ENCODE data around the gene UBXN4. TPM values are rescaled to one million over a fixed set of nuclear protein-coding genes. Genes with fewer than 3 reads are reported as not detected.

Gene UBXN4
- total and polyA plus RNA-seq, 2 of the 13 experiments (the other 11 are each of a cell fraction or from before 2014, with no cell fraction given), result 74.2 to 104 TPM

DNA sequence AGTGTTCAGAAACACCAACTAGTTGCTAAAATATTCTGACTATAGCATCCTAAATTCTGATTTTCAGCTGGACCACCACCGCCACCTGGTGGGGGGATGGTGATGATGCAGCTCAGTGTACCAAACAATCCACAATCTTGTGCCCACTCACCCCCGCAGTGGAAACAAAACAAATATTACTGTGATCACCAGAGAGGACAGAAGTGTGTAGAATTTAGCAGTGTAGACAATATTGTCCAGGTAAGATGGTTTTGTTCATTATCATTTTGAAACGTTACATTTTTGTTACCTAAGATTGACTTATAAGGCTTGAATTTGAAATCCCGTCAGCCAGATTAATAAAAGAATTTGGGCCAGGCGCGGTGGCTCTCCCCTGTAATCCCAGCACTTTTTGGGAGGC lies 31.7 kb upstream of the UBXN4 start:
- no peak overlapping the region for H3K27ac ChIP-seq (ENCODE audit: extremely low read length, insufficient read depth, low read length)
- no peak overlapping the region for H2AFZ ChIP-seq (ENCODE audit: low read length)
- 69% methylated on average over 6 of the region's 6 CpGs for WGBS (ENCODE audit: low lambda C conversion rate)
- H3K9me3 ChIP-seq (ENCODE audit: low read length), result no peaks in the 10 kb centered on the region
- no peaks in the 10 kb centered on the region for H4K20me1 ChIP-seq (ENCODE audit: insufficient read depth, low read length)
- no peak overlapping the region for H3K4me2 ChIP-seq (ENCODE audit: low read depth, low read length)
- FAIRE-seq (peak; percentile 94), ATAC-seq (peak; percentile 87), DNase-seq (ENCODE audit: low spot score) (peak; percentile 44)
- intact Hi-C loops (cut with micrococcal nuclease; ENCODE audit: unreplicated experiment), result loop anchor here (1.0 kb wide), 4 partner anchors 179 to 721 kb away; partner anchors contain the start of genes R3HDM1 and ZRANB3
- H3K79me2 ChIP-seq (ENCODE audit: insufficient read depth, low read length), result no peaks in the 10 kb centered on the region
- peaks cover 2 to 15% of the 10 kb centered on the region in 2 experiments; a peak in 4 of 5 replicates for H3K36me3 ChIP-seq (replicated peaks in 1 of 2; ENCODE audit: control insufficient read depth in 1 of 2, insufficient read depth in 2 of 2, low read length in 2 of 2)
- no peaks in the 10 kb centered on the region for H3K4me1 ChIP-seq (ENCODE audit: insufficient read depth, low read length)
- no peak overlapping the region for H3K9ac ChIP-seq (ENCODE audit: insufficient read depth, low read depth, low read length)
- ChIA-PET POLR2A (interaction anchor here (1.4 kb wide), 1 partner anchor 179 kb away, joined by 7 read pairs; the partner anchor contains the start of genes R3HDM1 and ZRANB3), CTCF (ENCODE audit: low intra/inter-chr PET ratio, low total read pairs) (interaction anchor here (0.6 to 1.9 kb wide), 4 partner anchors 235 to 721 kb away, joined by 3 to 27 read pairs (median 13); no protein-coding TSS in a partner anchor)
- in situ Hi-C loops (cut with HindIII; ENCODE audit: extremely low pct_ligation_motif_present, low pct_unique_long_range_greater_than_20kb), result loop anchor here (5.0 kb wide), 1 partner anchor 238 kb away; no protein-coding TSS in a partner anchor
- H3K4me3 ChIP-seq (replicated peaks in 1 of 3; ENCODE audit: insufficient read depth in 1 of 3, low read depth in 2 of 3, low read length in 3 of 3), result no peak overlapping the region
- H3K27me3 ChIP-seq (ENCODE audit: control insufficient read depth in 1 of 2, insufficient read depth in 2 of 2, low read length in 2 of 2), result no peaks in the 10 kb centered on the region
- BruUV-seq (replicated peaks), result no TSS peak
- TF ChIP-seq POLR2A (IDR thresholded peaks at IDR 0.05; ENCODE audit: insufficient read depth in 1 of 2, low read depth in 2 of 2, low read length in 2 of 2) (no peak), ZNF674 (CRISPR knock-in tag; IDR thresholded peaks at IDR 0.05; ENCODE audit: low read depth) (no peak), MBNL3 (CRISPR knock-in tag; conservative IDR thresholded peaks at IDR 0.05) (no peak), TEAD3 (CRISPR knock-in tag; optimal IDR thresholded peaks at IDR 0.05; ENCODE audit: borderline replicate concordance) (peak; percentile 16), SMC3 (IDR thresholded peaks at IDR 0.05; ENCODE audit: low read length) (peak; percentile 97), XRCC5 (optimal IDR thresholded peaks at IDR 0.05; ENCODE audit: low read length) (peak; percentile 27), STAG1 (CRISPR knock-in tag; IDR thresholded peaks at IDR 0.05) (peak; percentile 91), ZFAT (CRISPR knock-in tag; conservative IDR thresholded peaks at IDR 0.05) (no peak)
- TF ChIP-seq, protein P1, sequence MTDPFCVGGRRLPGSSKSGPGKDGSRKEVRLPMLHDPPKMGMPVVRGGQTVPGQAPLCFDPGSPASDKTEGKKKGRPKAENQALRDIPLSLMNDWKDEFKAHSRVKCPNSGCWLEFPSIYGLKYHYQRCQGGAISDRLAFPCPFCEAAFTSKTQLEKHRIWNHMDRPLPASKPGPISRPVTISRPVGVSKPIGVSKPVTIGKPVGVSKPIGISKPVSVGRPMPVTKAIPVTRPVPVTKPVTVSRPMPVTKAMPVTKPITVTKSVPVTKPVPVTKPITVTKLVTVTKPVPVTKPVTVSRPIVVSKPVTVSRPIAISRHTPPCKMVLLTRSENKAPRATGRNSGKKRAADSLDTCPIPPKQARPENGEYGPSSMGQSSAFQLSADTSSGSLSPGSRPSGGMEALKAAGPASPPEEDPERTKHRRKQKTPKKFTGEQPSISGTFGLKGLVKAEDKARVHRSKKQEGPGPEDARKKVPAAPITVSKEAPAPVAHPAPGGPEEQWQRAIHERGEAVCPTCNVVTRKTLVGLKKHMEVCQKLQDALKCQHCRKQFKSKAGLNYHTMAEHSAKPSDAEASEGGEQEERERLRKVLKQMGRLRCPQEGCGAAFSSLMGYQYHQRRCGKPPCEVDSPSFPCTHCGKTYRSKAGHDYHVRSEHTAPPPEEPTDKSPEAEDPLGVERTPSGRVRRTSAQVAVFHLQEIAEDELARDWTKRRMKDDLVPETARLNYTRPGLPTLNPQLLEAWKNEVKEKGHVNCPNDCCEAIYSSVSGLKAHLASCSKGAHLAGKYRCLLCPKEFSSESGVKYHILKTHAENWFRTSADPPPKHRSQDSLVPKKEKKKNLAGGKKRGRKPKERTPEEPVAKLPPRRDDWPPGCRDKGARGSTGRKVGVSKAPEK (CRISPR knock-in tag; IDR thresholded peaks at IDR 0.05; ENCODE audit: borderline replicate concordance), result peak; percentile 32; the same call in 1 of the 2 replicates
- TF ChIP-seq, protein P2, sequence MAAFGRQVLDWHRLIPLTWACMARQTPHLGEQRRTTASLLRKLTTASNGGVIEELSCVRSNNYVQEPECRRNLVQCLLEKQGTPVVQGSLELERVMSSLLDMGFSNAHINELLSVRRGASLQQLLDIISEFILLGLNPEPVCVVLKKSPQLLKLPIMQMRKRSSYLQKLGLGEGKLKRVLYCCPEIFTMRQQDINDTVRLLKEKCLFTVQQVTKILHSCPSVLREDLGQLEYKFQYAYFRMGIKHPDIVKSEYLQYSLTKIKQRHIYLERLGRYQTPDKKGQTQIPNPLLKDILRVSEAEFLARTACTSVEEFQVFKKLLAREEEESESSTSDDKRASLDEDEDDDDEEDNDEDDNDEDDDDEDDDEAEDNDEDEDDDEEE (CRISPR knock-in tag; IDR thresholded peaks at IDR 0.05), result 0 out of 2 replicates have a peak, but pooled peaks have one; percentile 43
- TF ChIP-seq, protein P3, sequence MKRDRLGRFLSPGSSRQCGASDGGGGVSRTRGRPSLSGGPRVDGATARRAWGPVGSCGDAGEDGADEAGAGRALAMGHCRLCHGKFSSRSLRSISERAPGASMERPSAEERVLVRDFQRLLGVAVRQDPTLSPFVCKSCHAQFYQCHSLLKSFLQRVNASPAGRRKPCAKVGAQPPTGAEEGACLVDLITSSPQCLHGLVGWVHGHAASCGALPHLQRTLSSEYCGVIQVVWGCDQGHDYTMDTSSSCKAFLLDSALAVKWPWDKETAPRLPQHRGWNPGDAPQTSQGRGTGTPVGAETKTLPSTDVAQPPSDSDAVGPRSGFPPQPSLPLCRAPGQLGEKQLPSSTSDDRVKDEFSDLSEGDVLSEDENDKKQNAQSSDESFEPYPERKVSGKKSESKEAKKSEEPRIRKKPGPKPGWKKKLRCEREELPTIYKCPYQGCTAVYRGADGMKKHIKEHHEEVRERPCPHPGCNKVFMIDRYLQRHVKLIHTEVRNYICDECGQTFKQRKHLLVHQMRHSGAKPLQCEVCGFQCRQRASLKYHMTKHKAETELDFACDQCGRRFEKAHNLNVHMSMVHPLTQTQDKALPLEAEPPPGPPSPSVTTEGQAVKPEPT (CRISPR knock-in tag; IDR thresholded peaks at IDR 0.05; ENCODE audit: low read depth), result no peak
- TF ChIP-seq, protein P4, sequence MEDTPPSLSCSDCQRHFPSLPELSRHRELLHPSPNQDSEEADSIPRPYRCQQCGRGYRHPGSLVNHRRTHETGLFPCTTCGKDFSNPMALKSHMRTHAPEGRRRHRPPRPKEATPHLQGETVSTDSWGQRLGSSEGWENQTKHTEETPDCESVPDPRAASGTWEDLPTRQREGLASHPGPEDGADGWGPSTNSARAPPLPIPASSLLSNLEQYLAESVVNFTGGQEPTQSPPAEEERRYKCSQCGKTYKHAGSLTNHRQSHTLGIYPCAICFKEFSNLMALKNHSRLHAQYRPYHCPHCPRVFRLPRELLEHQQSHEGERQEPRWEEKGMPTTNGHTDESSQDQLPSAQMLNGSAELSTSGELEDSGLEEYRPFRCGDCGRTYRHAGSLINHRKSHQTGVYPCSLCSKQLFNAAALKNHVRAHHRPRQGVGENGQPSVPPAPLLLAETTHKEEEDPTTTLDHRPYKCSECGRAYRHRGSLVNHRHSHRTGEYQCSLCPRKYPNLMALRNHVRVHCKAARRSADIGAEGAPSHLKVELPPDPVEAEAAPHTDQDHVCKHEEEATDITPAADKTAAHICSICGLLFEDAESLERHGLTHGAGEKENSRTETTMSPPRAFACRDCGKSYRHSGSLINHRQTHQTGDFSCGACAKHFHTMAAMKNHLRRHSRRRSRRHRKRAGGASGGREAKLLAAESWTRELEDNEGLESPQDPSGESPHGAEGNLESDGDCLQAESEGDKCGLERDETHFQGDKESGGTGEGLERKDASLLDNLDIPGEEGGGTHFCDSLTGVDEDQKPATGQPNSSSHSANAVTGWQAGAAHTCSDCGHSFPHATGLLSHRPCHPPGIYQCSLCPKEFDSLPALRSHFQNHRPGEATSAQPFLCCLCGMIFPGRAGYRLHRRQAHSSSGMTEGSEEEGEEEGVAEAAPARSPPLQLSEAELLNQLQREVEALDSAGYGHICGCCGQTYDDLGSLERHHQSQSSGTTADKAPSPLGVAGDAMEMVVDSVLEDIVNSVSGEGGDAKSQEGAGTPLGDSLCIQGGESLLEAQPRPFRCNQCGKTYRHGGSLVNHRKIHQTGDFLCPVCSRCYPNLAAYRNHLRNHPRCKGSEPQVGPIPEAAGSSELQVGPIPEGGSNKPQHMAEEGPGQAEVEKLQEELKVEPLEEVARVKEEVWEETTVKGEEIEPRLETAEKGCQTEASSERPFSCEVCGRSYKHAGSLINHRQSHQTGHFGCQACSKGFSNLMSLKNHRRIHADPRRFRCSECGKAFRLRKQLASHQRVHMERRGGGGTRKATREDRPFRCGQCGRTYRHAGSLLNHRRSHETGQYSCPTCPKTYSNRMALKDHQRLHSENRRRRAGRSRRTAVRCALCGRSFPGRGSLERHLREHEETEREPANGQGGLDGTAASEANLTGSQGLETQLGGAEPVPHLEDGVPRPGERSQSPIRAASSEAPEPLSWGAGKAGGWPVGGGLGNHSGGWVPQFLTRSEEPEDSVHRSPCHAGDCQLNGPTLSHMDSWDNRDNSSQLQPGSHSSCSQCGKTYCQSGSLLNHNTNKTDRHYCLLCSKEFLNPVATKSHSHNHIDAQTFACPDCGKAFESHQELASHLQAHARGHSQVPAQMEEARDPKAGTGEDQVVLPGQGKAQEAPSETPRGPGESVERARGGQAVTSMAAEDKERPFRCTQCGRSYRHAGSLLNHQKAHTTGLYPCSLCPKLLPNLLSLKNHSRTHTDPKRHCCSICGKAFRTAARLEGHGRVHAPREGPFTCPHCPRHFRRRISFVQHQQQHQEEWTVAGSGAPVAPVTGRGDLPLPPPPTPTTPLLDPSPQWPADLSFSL (CRISPR knock-in tag; IDR thresholded peaks at IDR 0.05), result peak; percentile 55; the same call in 1 of the 2 replicates

Data from HepG2 (cell line).